GM12874 (cell line): Measurements from ENCODE around the gene KRT82.

ENCODE experiments used
- CTCF ChIP-seq: IDR thresholded peaks from 2 replicates; pipeline ENCODE4 v1.5.1; 2011; ENCODE audit warnings: low read depth, mild to moderate bottlenecking, control low read depth, low read length, moderate library complexity; ENCODE audit not compliant: insufficient read depth

The KRT82 gene

GRCh38 chr12:52438305-52439301, 32.5 kb upstream of the KRT82 start:
- TF ChIP-seq CTCF = no peak

- no peak for TF ChIP-seq CTCF
Observed at GRCh38 chr12:52437508-52437907, 31.4 kb upstream of the KRT82 start.

- no peak for TF ChIP-seq CTCF
Observed at GRCh38 chr12:52436828-52437474, 30.8 kb upstream of the KRT82 start.

GRCh38 chr12:52436000-52436827, 30.1 kb upstream of the KRT82 start:
- no peak for TF ChIP-seq CTCF

- TF ChIP-seq CTCF = no peak
Observed at GRCh38 chr12:52435659-52435999, 29.5 kb upstream of the KRT82 start.

GRCh38 chr12:52434760-52435530, 28.8 kb upstream of the KRT82 start:
- no peak for TF ChIP-seq CTCF
